H1 (cell line): ENCODE data around the gene RNF6. TPM values are rescaled to one million over a fixed set of nuclear protein-coding genes. Genes with fewer than 3 reads are reported as not detected.
A peak's percentile ranks its signal among the peaks of the same experiment; 100 is the strongest.

ENCODE experiments used
- CTCF ChIA-PET: fragments of 300-600 bp; sonication (Branson Sonifier 250); formaldehyde crosslinking; loops from one replicate; lab custom pipeline; 2021; ENCODE audit not compliant: partially characterized antibody; lab: Charles Lee
- POLR2A ChIA-PET: fragments of 300-600 bp; sonication (Branson Sonifier 250); formaldehyde crosslinking; loops from one replicate; lab custom pipeline; 2021; ENCODE audit warnings: inconsistent platforms; ENCODE audit not compliant: partially characterized antibody; lab: Charles Lee
- DNase-seq, 2 experiments: peaks; one replicate each; pipeline versions ENCODE4 v3.0.0 to v3.0.0-alpha.2; 2010 to 2022; ENCODE audit warnings: low spot score in 2 of 2, low read depth in 1 of 2, mixed read lengths in 1 of 2
- FAIRE-seq: peaks from 2 replicates; lab custom pipeline; 2011; peaks lifted over from hg19 to GRCh38; lab: Jason Lieb, UNC
- H2AFZ ChIP-seq: 2 replicates; pipeline ENCODE4 v1.8.1; 2012; ENCODE audit warnings: low read length, inconsistent platforms
- H2AK5ac ChIP-seq: 2 replicates; pipeline ENCODE4 v1.6.1; 2013; ENCODE audit warnings: low read depth, low read length
- H2BK120ac ChIP-seq: replicated peaks from 2 replicates; pipeline ENCODE3; 2013; ENCODE audit warnings: low read depth, low read length, inconsistent platforms
- H2BK12ac ChIP-seq: 2 replicates; pipeline ENCODE4 v1.6.1; 2013; ENCODE audit warnings: low read depth, low read length
- H2BK15ac ChIP-seq: 2 replicates; pipeline ENCODE4 v1.6.1; 2013; ENCODE audit warnings: low read length
- H2BK20ac ChIP-seq: 2 replicates; pipeline ENCODE4 v1.6.1; 2013; ENCODE audit warnings: low read length
- H2BK5ac ChIP-seq: 2 replicates; pipeline ENCODE4 v1.6.1; 2013; ENCODE audit warnings: low read depth, low read length
- H3K14ac ChIP-seq: 2 replicates; pipeline ENCODE4 v1.6.1; 2013; ENCODE audit warnings: inconsistent platforms; ENCODE audit not compliant: insufficient read length
- H3K18ac ChIP-seq: 2 replicates; pipeline ENCODE4 v1.6.1; 2013; ENCODE audit warnings: low read length; ENCODE audit errors: extremely low read depth
- H3K23ac ChIP-seq: 2 replicates; pipeline ENCODE4 v1.6.1; 2013; ENCODE audit warnings: inconsistent platforms; ENCODE audit not compliant: insufficient read length
- H3K23me2 ChIP-seq: 2 replicates; pipeline ENCODE4 v1.6.1; 2013; ENCODE audit warnings: low read depth, low read length
- H3K27ac ChIP-seq: 2 replicates; pipeline ENCODE4 v1.6.1; 2011; ENCODE audit warnings: low read depth, low read length, inconsistent platforms
- H3K27me3 ChIP-seq, 4 experiments: replicated peaks in 1 of 4; 1 replicate in 1 of 4; 2 replicates in 3 of 4; pipeline versions ENCODE4 v1.6.1 to v1.8.1; 2011 to 2013; ENCODE audit warnings: low read length in 3 of 4, mild to moderate bottlenecking in 3 of 4, inconsistent platforms in 2 of 4, mixed read lengths in 2 of 4, moderate library complexity in 1 of 4; ENCODE audit not compliant: control insufficient read depth in 3 of 4, insufficient read depth in 3 of 4; ENCODE audit errors: extremely low read depth in 1 of 4
- H3K36me3 ChIP-seq, 4 experiments: 2 replicates each; pipeline versions ENCODE4 v1.6.1 to v1.8.1; 2011 to 2013; ENCODE audit warnings: mild to moderate bottlenecking in 4 of 4, low read length in 3 of 4, moderate library complexity in 2 of 4, control low read depth in 1 of 4, inconsistent platforms in 1 of 4; ENCODE audit not compliant: insufficient read depth in 4 of 4, control insufficient read depth in 2 of 4
- H3K4ac ChIP-seq: replicated peaks from 2 replicates; pipeline ENCODE3; 2013; ENCODE audit warnings: low read length, low read depth, mixed read lengths, inconsistent platforms; ENCODE audit not compliant: insufficient read length
- H3K4me1 ChIP-seq, 4 experiments: replicated peaks in 1 of 4; 1 replicate in 1 of 4; 2 replicates in 3 of 4; pipeline versions ENCODE4 v1.6.1 to v1.8.1; 2011 to 2013; ENCODE audit warnings: low read length in 3 of 4, inconsistent platforms in 2 of 4, mixed read lengths in 1 of 4; ENCODE audit not compliant: insufficient read depth in 4 of 4, control insufficient read depth in 3 of 4
- H3K4me2 ChIP-seq, 2 experiments: 2 replicates each; pipeline versions ENCODE4 v1.6.1 to v1.8.1; 2011 to 2013; ENCODE audit warnings: low read depth in 2 of 2, low read length in 2 of 2, control low read depth in 1 of 2, inconsistent platforms in 1 of 2, mild to moderate bottlenecking in 1 of 2; ENCODE audit not compliant: insufficient read depth in 1 of 2
- H3K4me3 ChIP-seq, 4 experiments: fragments of 200-600, 300-600 bp in 1 of 4; sonication (generic), shearing (Covaris generic), sonication (Bioruptor Twin) in 1 of 4; 2 replicates each; pipeline versions ENCODE4 v1.5.1 to v1.8.1; 2011 to 2016; ENCODE audit warnings: low read length in 4 of 4, low read depth in 3 of 4, control low read depth in 2 of 4, inconsistent platforms in 2 of 4, mild to moderate bottlenecking in 2 of 4, mixed read lengths in 1 of 4, moderate library complexity in 1 of 4; ENCODE audit not compliant: insufficient read depth in 2 of 4; ENCODE audit errors: extremely low read depth in 1 of 4
- H3K56ac ChIP-seq: replicated peaks from 2 replicates; pipeline ENCODE3; 2013; ENCODE audit warnings: low read depth, mild to moderate bottlenecking, mixed read lengths, low read length, inconsistent platforms; ENCODE audit not compliant: insufficient read length
- H3K79me1 ChIP-seq: 2 replicates; pipeline ENCODE4 v1.6.1; 2013; ENCODE audit warnings: low read depth, low read length, control low read depth
- H3K79me2 ChIP-seq, 2 experiments: 2 replicates each; pipeline versions ENCODE4 v1.6.1 to v1.8.1; 2012 to 2013; ENCODE audit warnings: low read length in 2 of 2, mild to moderate bottlenecking in 2 of 2, inconsistent platforms in 1 of 2; ENCODE audit not compliant: insufficient read depth in 2 of 2, control insufficient read depth in 1 of 2
- H3K9ac ChIP-seq, 4 experiments: replicated peaks in 1 of 4; 1 replicate in 1 of 4; 2 replicates in 3 of 4; pipeline versions ENCODE4 v1.6.1 to v1.8.1; 2011 to 2013; ENCODE audit warnings: low read depth in 3 of 4, low read length in 3 of 4, control low read depth in 2 of 4, mild to moderate bottlenecking in 2 of 4, moderate library complexity in 2 of 4, inconsistent platforms in 1 of 4; ENCODE audit errors: extremely low read depth in 1 of 4
- H3K9me3 ChIP-seq, 2 experiments: 2 replicates each; pipeline versions ENCODE4 v1.6.1 to v1.8.1; 2012 to 2013; ENCODE audit warnings: mild to moderate bottlenecking in 2 of 2, moderate library complexity in 2 of 2, control low read depth in 1 of 2, inconsistent platforms in 1 of 2, low read depth in 1 of 2, low read length in 1 of 2, mixed read lengths in 1 of 2; ENCODE audit not compliant: insufficient read depth in 2 of 2
- H4K20me1 ChIP-seq, 2 experiments: replicated peaks in 1 of 2; 2 replicates each; pipeline versions ENCODE3 to v1.8.1; 2011 to 2013; ENCODE audit warnings: inconsistent platforms in 2 of 2, low read length in 2 of 2, mild to moderate bottlenecking in 1 of 2; ENCODE audit not compliant: insufficient read depth in 2 of 2, control insufficient read depth in 1 of 2
- H4K5ac ChIP-seq: 2 replicates; pipeline ENCODE4 v1.6.1; 2013; ENCODE audit warnings: low read length, low read depth, mixed read lengths, inconsistent platforms; ENCODE audit not compliant: insufficient read length
- H4K8ac ChIP-seq: 2 replicates; pipeline ENCODE4 v1.8.0; 2013; ENCODE audit warnings: mild to moderate bottlenecking, moderate library complexity, low read length, inconsistent platforms; ENCODE audit not compliant: insufficient read depth; ENCODE audit errors: extremely low read depth
- H4K91ac ChIP-seq: replicated peaks from 2 replicates; pipeline ENCODE3; 2013; ENCODE audit warnings: low read length, mixed read lengths, inconsistent platforms; ENCODE audit not compliant: insufficient read length
- RAD21 ChIP-seq, 2 experiments: IDR thresholded peaks in 1 of 2; conservative IDR thresholded peaks in 1 of 2; 2 replicates each; pipeline ENCODE4 v1.6.1; 2011; ENCODE audit warnings: low read depth in 2 of 2, low read length in 2 of 2, improper control_type of control experiment in 1 of 2, inconsistent platforms in 1 of 2, mild to moderate bottlenecking in 1 of 2, moderate library complexity in 1 of 2
- SUZ12 ChIP-seq: fragments of 200-600 bp; sonication (generic); IDR thresholded peaks from 2 replicates; pipeline ENCODE4 v1.6.1; 2012; ENCODE audit warnings: mild to moderate bottlenecking, inconsistent platforms, low read length, moderate library complexity, mixed read lengths
- polyA plus RNA-seq, 7 experiments: library from polyadenylated mRNA; depleted of rRNA in 3 of 7; stranded (reverse) in 5 of 7; unstranded in 2 of 7; fragments of >200 nt in 5 of 7; fragments of 200-250 nt in 2 of 7; gene quantifications; 1 replicate in 5 of 7; 2 replicates in 1 of 7; 4 replicates in 1 of 7; pipeline versions ENCODE4 v1.2.1 to v1.2.3, GENCODE V29; 2011 to 2013; ENCODE audit warnings: missing spikeins in 2 of 7, mixed read lengths in 2 of 7
- total RNA-seq: library from RNA; stranded (reverse); fragmentation: NEBNext Ultra II Directional; extraction: Animal tissue kit (Norgen Biotek cat#: 25700); gene quantifications from 2 replicates; pipeline ENCODE4 v1.2.1, GENCODE V29; 2021
- TF ChIP-seq, protein P1 (sequence below): IDR thresholded peaks from 2 replicates; pipeline ENCODE4 v1.6.1; 2011; ENCODE audit warnings: low read depth, mild to moderate bottlenecking, low read length; ENCODE audit not compliant: insufficient read depth
- TF ChIP-seq, protein P2 (sequence below), 3 experiments: IDR thresholded peaks; 1 replicate in 2 of 3; 2 replicates in 1 of 3; pipeline versions ENCODE4 v1.5.1 to v1.6.1; 2011; ENCODE audit warnings: low read length in 3 of 3, mild to moderate bottlenecking in 3 of 3, inconsistent platforms in 2 of 3, low read depth in 1 of 3, moderate library complexity in 1 of 3; ENCODE audit not compliant: insufficient read depth in 1 of 3; ENCODE audit errors: control extremely low read depth in 1 of 3
- TF ChIP-seq, protein P3 (sequence below): IDR thresholded peaks from 2 replicates; pipeline ENCODE4 v1.6.1; 2011; ENCODE audit warnings: low read length, improper control_type of control experiment

Gene RNF6
- total and polyA plus RNA-seq, 2 of the 8 experiments (the other 6 are each of a cell fraction or from before 2014, with no cell fraction given) = 4.0 to 13.8 TPM

GRCh38 chr13:26198116-26198515, 24.0 kb downstream of the RNF6 start:
- H2BK5ac ChIP-seq = no peak overlapping the region
- H3K9me3 ChIP-seq = no peaks in the 10 kb centered on the region
- no peak overlapping the region for H3K27ac ChIP-seq
- no peak overlapping the region for H2BK20ac ChIP-seq
- no peak overlapping the region for H3K4me3 ChIP-seq
- no peak overlapping the region for H3K4ac ChIP-seq
- no peak overlapping the region for H4K8ac ChIP-seq
- H2AFZ ChIP-seq = no peak overlapping the region
- no peak overlapping the region; a peak in 1 of 7 replicates for H3K9ac ChIP-seq
- no peak overlapping the region for H3K4me2 ChIP-seq
- no peak overlapping the region for H3K14ac ChIP-seq
- H2BK12ac ChIP-seq = no peak overlapping the region
- no peak overlapping the region for H2BK15ac ChIP-seq
- DNase-seq (no peak), FAIRE-seq (no peak)
- CTCF ChIA-PET = interaction anchor here (1.0 to 1.4 kb wide), 3 partner anchors 12 to 500 kb away, joined by 3 read pairs; no protein-coding TSS in a partner anchor
- H2BK120ac ChIP-seq = no peak overlapping the region
- H3K27me3 ChIP-seq = peaks cover 0 to 1% (median 0%) of the 10 kb centered on the region in 4 experiments; a peak in 1 of 7 replicates
- H4K20me1 ChIP-seq = no peaks in the 10 kb centered on the region
- no peaks in the 10 kb centered on the region for H3K79me2 ChIP-seq
- H3K23ac ChIP-seq = no peak overlapping the region
- H4K91ac ChIP-seq = no peak overlapping the region
- POLR2A ChIA-PET = no interaction called here
- no peak overlapping the region for H3K56ac ChIP-seq
- H4K5ac ChIP-seq = no peak overlapping the region
- TF ChIP-seq, protein P1, sequence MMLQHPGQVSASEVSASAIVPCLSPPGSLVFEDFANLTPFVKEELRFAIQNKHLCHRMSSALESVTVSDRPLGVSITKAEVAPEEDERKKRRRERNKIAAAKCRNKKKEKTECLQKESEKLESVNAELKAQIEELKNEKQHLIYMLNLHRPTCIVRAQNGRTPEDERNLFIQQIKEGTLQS = no peak
- TF ChIP-seq, protein P2, sequence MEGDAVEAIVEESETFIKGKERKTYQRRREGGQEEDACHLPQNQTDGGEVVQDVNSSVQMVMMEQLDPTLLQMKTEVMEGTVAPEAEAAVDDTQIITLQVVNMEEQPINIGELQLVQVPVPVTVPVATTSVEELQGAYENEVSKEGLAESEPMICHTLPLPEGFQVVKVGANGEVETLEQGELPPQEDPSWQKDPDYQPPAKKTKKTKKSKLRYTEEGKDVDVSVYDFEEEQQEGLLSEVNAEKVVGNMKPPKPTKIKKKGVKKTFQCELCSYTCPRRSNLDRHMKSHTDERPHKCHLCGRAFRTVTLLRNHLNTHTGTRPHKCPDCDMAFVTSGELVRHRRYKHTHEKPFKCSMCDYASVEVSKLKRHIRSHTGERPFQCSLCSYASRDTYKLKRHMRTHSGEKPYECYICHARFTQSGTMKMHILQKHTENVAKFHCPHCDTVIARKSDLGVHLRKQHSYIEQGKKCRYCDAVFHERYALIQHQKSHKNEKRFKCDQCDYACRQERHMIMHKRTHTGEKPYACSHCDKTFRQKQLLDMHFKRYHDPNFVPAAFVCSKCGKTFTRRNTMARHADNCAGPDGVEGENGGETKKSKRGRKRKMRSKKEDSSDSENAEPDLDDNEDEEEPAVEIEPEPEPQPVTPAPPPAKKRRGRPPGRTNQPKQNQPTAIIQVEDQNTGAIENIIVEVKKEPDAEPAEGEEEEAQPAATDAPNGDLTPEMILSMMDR (IDR thresholded peaks at IDR 0.05; ENCODE audit: control extremely low read depth in 1 of 3, insufficient read depth in 1 of 3, low read depth in 1 of 3, low read length in 3 of 3) = 0 out of 4 replicates have a peak, but pooled peaks of 1 of the 3 experiments have one; percentile 11
- TF ChIP-seq RAD21 (IDR thresholded peaks at IDR 0.05 in 1 of 2, conservative IDR thresholded peaks at IDR 0.05 in 1 of 2; ENCODE audit: low read depth in 2 of 2, low read length in 2 of 2) (peak; percentile 48 to 50), SUZ12 (no peak)
- TF ChIP-seq, protein P3, sequence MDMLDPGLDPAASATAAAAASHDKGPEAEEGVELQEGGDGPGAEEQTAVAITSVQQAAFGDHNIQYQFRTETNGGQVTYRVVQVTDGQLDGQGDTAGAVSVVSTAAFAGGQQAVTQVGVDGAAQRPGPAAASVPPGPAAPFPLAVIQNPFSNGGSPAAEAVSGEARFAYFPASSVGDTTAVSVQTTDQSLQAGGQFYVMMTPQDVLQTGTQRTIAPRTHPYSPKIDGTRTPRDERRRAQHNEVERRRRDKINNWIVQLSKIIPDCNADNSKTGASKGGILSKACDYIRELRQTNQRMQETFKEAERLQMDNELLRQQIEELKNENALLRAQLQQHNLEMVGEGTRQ = no peak
- H3K36me3 ChIP-seq = no peaks in the 10 kb centered on the region
- no peak overlapping the region for H3K18ac ChIP-seq
- no peaks in the 10 kb centered on the region; the same call in 1 of the 2 replicates for H3K23me2 ChIP-seq
- no peaks in the 10 kb centered on the region for H3K4me1 ChIP-seq
- H2AK5ac ChIP-seq = no peak overlapping the region
- no peaks in the 10 kb centered on the region for H3K79me1 ChIP-seq
